CD4-positive, alpha-beta T cell treated with Interleukin-17A for 1 hour (primary cell): ENCODE results near the gene REPIN1.

Experiments
- DNase-seq: peaks from one replicate; pipeline ENCODE4 v3.0.0-alpha.2; 2020

REPIN1 gene

GRCh38 chr7:150397346-150398107 lies 28.9 kb downstream of the REPIN1 start:
- DNase-seq, result no peak

GRCh38 chr7:150398108-150398964 lies 29.7 kb downstream of the REPIN1 start:
- DNase-seq, result no peak

GRCh38 chr7:150398965-150399320 lies 30.3 kb downstream of the REPIN1 start:
- DNase-seq, result no peak

GRCh38 chr7:150399421-150400007 lies 30.9 kb downstream of the REPIN1 start:
- DNase-seq, result no peak

- DNase-seq, result no peak
Observed at GRCh38 chr7:150400008-150400787, 31.6 kb downstream of the REPIN1 start.

- no peak for DNase-seq
Observed at GRCh38 chr7:150400788-150401423, 32.3 kb downstream of the REPIN1 start.

- no peak for DNase-seq
Observed at GRCh38 chr7:150401424-150401790, 32.8 kb downstream of the REPIN1 start.

GRCh38 chr7:150401861-150402631 lies 33.4 kb downstream of the REPIN1 start:
- DNase-seq, result no peak

- no peak for DNase-seq
Observed at GRCh38 chr7:150402671-150403321, 34.2 kb downstream of the REPIN1 start.

GRCh38 chr7:150403376-150404171 lies 35.0 kb downstream of the REPIN1 start:
- no peak for DNase-seq

- DNase-seq, result peak; percentile 9
Observed at GRCh38 chr7:150404172-150404804, 35.7 kb downstream of the REPIN1 start.

- DNase-seq, result peak; percentile 86
Observed at GRCh38 chr7:150404805-150405583, 36.4 kb downstream of the REPIN1 start.

- no peak for DNase-seq
Observed at GRCh38 chr7:150405584-150406311, 37.1 kb downstream of the REPIN1 start.

- DNase-seq, result peak; percentile 21
Observed at GRCh38 chr7:150406312-150406566, 37.6 kb downstream of the REPIN1 start.

GRCh38 chr7:150406567-150407421 lies 38.2 kb downstream of the REPIN1 start:
- DNase-seq, result peak; percentile 56

GRCh38 chr7:150407588-150408392 lies 39.2 kb downstream of the REPIN1 start:
- DNase-seq, result no peak
